ENCODE results near the gene NTN5.
"Not testable (repeated sequence)": the region's sequence is repeated elsewhere in the genome, so short reads cannot be mapped to it uniquely, and the experiment has no call there.

The NTN5 gene

DNA sequence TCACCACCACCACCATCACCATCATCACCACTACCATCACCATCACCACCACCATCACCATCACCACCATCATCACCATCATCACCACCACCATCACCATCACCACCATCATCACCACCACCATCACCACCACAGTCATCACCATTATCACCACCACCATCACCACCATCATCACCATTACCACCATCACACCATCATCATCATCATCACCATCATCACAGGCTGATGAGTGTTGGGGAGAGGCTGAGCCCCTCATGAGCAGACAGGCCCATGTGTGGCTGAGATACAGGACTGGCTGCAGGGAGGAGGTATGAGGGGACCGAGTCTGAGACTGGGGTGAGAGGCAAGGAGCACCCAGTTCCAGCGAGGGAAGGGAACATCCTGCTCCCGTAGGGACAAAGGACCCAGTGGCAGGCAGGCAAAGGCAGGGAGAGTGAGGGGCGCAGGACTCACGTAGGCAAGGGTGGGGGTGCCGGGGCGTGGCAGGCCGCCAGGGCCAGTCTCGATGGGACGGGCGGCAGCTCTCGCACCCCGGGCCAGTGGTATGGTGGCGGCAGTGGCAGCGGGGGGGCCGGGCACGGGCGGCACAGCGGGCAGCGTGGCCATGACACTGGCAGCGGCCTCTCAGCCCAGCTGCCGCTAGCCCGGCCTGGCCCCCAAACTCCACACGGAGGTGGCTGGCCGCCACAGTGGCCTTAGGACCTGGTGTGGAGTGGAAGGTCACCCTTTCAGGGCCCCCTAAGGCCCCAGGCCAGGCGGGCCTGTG lies 2.7 kb downstream of the NTN5 start:
- Histone ChIP-seq H3K9ac (ENCODE audit: low read depth, low read length) (no peak overlapping the region), H3K4me3 (ENCODE audit: low read depth, low read length) (no peak overlapping the region), H3K9me3 (ENCODE audit: control insufficient read depth, insufficient read depth, low read length) (no peaks in the 10 kb centered on the region), H3K4me1 (ENCODE audit: control insufficient read depth, insufficient read depth, low read length) (peaks cover 20% of the 10 kb centered on the region), H3K36me3 (ENCODE audit: control insufficient read depth, insufficient read depth, low read length) (no peaks in the 10 kb centered on the region), H3K27ac (ENCODE audit: low read depth, low read length) (no peak overlapping the region), H3K27me3 (ENCODE audit: control insufficient read depth, insufficient read depth, low read length) (0 out of 2 replicates have a peak, but pooled peaks cover 8% of the 10 kb centered on the region)

DNA sequence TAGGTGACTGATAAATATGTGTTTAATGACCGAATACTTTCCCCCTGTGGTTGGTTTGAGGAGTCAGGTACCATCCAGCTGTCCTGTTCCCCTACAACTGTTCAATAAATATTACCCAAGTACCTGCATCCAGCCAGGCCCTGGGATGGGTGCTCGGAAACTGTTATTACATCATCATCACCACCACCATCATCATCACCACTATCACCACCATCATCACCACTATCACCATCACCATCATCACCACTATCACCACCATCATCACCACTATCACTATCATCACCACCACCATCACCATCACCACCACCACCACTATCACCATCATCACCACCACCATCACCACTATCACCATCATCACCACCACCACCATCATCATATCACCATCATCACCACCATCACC lies 4.1 kb downstream of the NTN5 start:
- Histone ChIP-seq H3K36me3 (ENCODE audit: control insufficient read depth, insufficient read depth, low read length) (no peaks in the 10 kb centered on the region), H3K4me3 (ENCODE audit: low read depth, low read length) (no peak overlapping the region), H3K9me3 (ENCODE audit: control insufficient read depth, insufficient read depth, low read length) (no peaks in the 10 kb centered on the region), H3K27ac (ENCODE audit: low read depth, low read length) (no peak overlapping the region), H3K4me1 (ENCODE audit: control insufficient read depth, insufficient read depth, low read length) (peaks cover 7% of the 10 kb centered on the region), H3K27me3 (ENCODE audit: control insufficient read depth, insufficient read depth, low read length) (0 out of 2 replicates have a peak, but pooled peaks cover 3% of the 10 kb centered on the region), H3K9ac (ENCODE audit: low read depth, low read length) (no peak overlapping the region)

DNA sequence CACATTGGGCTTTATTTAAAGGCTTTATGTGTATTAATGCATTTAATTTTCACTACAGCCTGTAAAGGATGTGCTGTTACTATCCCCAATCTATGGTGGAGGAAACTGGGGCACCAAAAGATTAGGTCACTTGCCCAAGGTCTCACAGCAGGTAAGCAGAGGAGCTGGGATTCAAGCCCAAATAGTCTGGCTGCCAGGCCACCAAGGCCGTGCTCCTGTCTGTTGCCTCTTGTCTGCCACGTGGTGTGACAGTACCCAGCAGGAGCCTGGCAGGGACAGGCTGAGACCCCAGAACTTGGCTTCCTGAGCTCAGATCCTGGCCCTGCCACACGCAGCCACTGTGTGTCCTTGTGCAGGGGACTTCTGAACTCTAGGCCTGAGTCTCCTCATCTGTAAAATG lies 4.5 kb downstream of the NTN5 start:
- Histone ChIP-seq H3K9ac (ENCODE audit: low read depth, low read length) (no peak overlapping the region), H3K36me3 (ENCODE audit: control insufficient read depth, insufficient read depth, low read length) (no peaks in the 10 kb centered on the region), H3K4me3 (ENCODE audit: low read depth, low read length) (no peak overlapping the region), H3K27ac (ENCODE audit: low read depth, low read length) (no peak overlapping the region), H3K9me3 (ENCODE audit: control insufficient read depth, insufficient read depth, low read length) (no peaks in the 10 kb centered on the region), H3K4me1 (ENCODE audit: control insufficient read depth, insufficient read depth, low read length) (peaks cover 3% of the 10 kb centered on the region; the same call in 1 of the 2 replicates), H3K27me3 (ENCODE audit: control insufficient read depth, insufficient read depth, low read length) (no peaks in the 10 kb centered on the region)

DNA sequence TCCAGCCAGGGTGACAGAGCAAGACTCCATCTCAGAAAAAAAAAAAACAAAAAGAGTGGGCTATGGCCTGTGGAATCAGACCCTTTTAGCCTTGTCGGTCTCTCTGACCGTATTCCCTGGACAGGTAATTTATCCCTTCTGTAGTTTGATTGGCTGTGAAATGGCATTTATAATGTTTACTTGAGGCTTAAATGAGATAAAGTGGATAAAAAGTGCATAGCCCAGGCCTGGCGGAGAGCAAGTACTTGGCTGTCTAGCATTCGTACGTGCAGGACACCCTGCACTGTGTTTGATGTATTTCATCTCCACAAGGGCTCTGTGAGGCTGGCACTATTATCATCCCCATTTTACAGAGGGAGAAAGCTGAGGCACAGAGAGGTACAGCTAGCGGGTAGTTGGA lies 7.0 kb downstream of the NTN5 start:
- Histone ChIP-seq H3K9ac (ENCODE audit: low read depth, low read length) (no peak overlapping the region), H3K27ac (ENCODE audit: low read depth, low read length) (no peak overlapping the region), H3K4me1 (ENCODE audit: control insufficient read depth, insufficient read depth, low read length) (no peaks in the 10 kb centered on the region), H3K9me3 (ENCODE audit: control insufficient read depth, insufficient read depth, low read length) (peaks cover 2% of the 10 kb centered on the region; the same call in 1 of the 2 replicates), H3K27me3 (ENCODE audit: control insufficient read depth, insufficient read depth, low read length) (no peaks in the 10 kb centered on the region), H3K4me3 (ENCODE audit: low read depth, low read length) (no peak overlapping the region), H3K36me3 (ENCODE audit: control insufficient read depth, insufficient read depth, low read length) (no peaks in the 10 kb centered on the region)

DNA sequence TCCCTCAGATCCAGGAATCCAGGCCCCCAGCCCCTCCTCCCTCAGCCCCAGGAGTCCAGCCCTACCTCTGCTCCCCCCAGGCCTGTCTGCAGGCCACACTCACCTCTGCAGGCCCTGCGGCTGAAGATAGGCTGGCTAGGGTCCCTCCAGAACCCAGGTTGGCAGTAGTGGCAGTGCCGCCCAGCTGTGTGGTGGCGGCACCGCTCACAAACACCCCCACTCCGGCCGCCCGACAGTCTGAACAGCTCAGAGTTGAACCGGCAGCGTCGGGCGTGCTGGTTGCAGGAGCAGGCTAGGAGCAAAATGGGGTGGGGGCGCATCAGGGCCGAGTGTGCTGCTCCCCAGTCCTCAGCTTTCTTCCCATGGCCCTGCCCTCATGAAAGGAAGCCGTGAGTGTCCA lies 8.3 kb downstream of the NTN5 start:
- Histone ChIP-seq H3K4me3 (ENCODE audit: low read depth, low read length) (no peak overlapping the region), H3K4me1 (ENCODE audit: control insufficient read depth, insufficient read depth, low read length) (no peaks in the 10 kb centered on the region), H3K36me3 (ENCODE audit: control insufficient read depth, insufficient read depth, low read length) (no peaks in the 10 kb centered on the region), H3K27me3 (ENCODE audit: control insufficient read depth, insufficient read depth, low read length) (no peaks in the 10 kb centered on the region), H3K9ac (ENCODE audit: low read depth, low read length) (no peak overlapping the region), H3K27ac (ENCODE audit: low read depth, low read length) (no peak overlapping the region), H3K9me3 (ENCODE audit: control insufficient read depth, insufficient read depth, low read length) (peaks cover 4% of the 10 kb centered on the region; the same call in 1 of the 2 replicates)

DNA sequence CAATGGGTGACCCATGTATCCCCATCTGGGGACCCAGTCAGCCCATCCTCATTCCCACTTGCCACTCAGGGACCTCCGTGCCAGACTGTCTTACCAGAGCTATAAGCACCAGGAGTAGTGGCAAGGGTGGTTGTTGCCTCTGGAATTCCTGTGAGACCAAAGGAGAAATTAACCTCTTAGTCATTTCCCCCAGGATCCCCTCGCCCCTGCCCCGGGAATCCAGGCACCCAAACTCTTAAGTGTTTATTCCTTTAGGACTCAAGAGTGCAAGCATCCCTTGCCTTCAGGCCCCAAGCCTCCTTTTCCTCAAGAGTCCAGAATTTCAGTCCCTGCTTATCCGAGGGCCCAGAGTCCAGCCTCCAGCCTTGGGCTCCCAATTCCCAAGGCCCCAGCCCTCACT lies 9.2 kb downstream of the NTN5 start:
- H3K27me3 ChIP-seq (ENCODE audit: control insufficient read depth, insufficient read depth, low read length), result no peaks in the 10 kb centered on the region
- no peaks in the 10 kb centered on the region for H3K4me1 ChIP-seq (ENCODE audit: control insufficient read depth, insufficient read depth, low read length)
- H3K9ac ChIP-seq (ENCODE audit: low read depth, low read length), result no peak overlapping the region
- no peak overlapping the region for H3K4me3 ChIP-seq (ENCODE audit: low read depth, low read length)
- no peaks in the 10 kb centered on the region for H3K36me3 ChIP-seq (ENCODE audit: control insufficient read depth, insufficient read depth, low read length)
- H3K27ac ChIP-seq (ENCODE audit: low read depth, low read length), result no peak overlapping the region
- H3K9me3 ChIP-seq (ENCODE audit: control insufficient read depth, insufficient read depth, low read length), result peaks cover 4% of the 10 kb centered on the region; the same call in 1 of the 2 replicates

DNA sequence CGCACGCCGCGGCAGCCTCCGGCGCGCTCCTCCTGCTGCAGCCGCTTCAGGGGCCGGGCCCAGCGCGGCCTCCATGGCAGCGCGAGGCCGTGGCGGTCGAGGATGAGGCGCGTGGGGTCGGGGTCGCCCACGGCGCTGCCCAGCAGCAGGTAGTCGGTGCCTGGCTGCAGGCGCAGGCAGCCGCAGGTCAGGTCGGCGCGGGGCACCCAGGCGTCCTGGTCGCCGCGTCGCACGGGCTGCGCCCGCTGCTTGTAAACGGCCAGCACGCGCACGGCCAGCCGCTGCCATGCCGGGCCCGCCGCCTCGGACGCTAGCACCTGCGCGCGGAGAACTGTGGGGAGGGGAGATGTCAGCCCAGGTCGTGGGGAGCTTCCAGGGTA lies 11.1 kb downstream of the NTN5 start:
- Histone ChIP-seq H3K9me3 (ENCODE audit: control insufficient read depth, insufficient read depth, low read length) (peaks cover 4% of the 10 kb centered on the region; the same call in 1 of the 2 replicates), H3K36me3 (ENCODE audit: control insufficient read depth, insufficient read depth, low read length) (no peaks in the 10 kb centered on the region), H3K27ac (ENCODE audit: low read depth, low read length) (no peak overlapping the region), H3K9ac (ENCODE audit: low read depth, low read length) (no peak overlapping the region), H3K27me3 (ENCODE audit: control insufficient read depth, insufficient read depth, low read length) (no peaks in the 10 kb centered on the region), H3K4me1 (ENCODE audit: control insufficient read depth, insufficient read depth, low read length) (no peaks in the 10 kb centered on the region), H3K4me3 (ENCODE audit: low read depth, low read length) (no peak overlapping the region)

DNA sequence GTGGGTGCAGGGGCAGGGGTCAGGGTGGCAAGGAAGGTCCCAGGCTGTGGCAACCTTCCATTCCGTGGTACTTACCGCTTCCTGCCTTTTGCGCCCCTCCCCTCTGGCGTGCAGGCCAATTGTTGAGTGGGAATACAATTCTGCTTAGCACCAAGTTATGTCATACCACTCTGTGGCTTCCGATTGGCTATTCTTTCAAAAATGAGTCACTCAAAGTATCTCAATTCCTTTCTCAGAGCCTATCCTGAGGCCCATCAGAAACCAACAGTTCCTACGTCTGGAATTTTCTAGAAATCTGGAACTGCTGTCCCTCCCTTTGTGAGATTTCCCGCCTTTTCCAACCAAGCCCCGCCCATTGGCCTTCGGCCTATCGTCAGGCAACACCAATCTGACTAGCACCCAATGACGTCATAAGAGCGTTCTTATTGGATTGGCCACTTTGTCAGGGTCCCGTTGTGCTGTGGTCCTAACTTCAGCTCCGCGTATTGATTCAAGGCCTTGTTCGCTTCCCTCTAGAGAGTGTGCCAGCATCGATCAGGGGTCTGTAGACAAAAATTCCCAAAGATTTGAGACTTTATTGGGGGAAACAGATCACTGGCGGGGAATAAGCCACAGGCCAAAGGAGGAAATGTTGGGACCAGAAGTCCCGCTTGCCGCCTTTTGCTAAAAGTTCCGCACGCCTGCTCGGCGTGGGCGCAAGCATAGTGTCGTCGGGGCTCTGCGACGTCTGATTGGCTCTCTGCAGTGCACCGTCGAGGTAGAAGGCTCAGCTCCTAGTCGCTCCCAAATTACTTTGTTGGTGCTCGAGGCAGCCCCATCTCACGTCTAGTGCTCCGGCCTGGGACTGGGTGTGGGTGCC lies 11.7 kb downstream of the NTN5 start:
- Histone ChIP-seq H3K36me3 (ENCODE audit: control insufficient read depth, insufficient read depth, low read length) (no peaks in the 10 kb centered on the region), H3K4me3 (ENCODE audit: low read depth, low read length) (no peak overlapping the region), H3K4me1 (ENCODE audit: control insufficient read depth, insufficient read depth, low read length) (no peaks in the 10 kb centered on the region), H3K27me3 (ENCODE audit: control insufficient read depth, insufficient read depth, low read length) (no peaks in the 10 kb centered on the region), H3K27ac (ENCODE audit: low read depth, low read length) (no peak overlapping the region), H3K9me3 (ENCODE audit: control insufficient read depth, insufficient read depth, low read length) (peaks cover 4% of the 10 kb centered on the region; the same call in 1 of the 2 replicates), H3K9ac (ENCODE audit: low read depth, low read length) (no peak overlapping the region)

DNA sequence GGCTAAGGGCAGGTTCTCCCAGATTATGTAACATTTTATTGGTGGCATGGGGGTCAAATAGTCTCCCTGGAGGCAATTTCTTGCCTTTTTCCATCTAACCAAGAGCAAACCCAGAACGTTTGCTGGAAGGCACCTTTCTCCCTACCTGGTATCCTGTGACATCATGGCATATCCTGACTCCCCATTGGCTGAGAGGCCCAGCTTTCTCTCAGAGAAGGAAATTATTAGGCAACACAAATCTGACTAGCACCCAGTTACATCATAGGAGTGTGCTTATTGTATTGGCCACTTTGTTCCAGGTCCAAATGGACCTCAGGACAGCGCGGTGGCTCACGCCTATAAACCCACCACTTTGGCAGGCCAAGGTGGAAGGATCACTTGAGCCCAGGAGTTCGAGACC lies 13.0 kb downstream of the NTN5 start:
- Histone ChIP-seq H3K9me3 (ENCODE audit: control insufficient read depth, insufficient read depth, low read length) (peaks cover 4% of the 10 kb centered on the region; the same call in 1 of the 2 replicates), H3K27ac (ENCODE audit: low read depth, low read length) (no peak overlapping the region), H3K4me3 (ENCODE audit: low read depth, low read length) (no peak overlapping the region), H3K9ac (ENCODE audit: low read depth, low read length) (no peak overlapping the region), H3K36me3 (ENCODE audit: control insufficient read depth, insufficient read depth, low read length) (no peaks in the 10 kb centered on the region), H3K4me1 (ENCODE audit: control insufficient read depth, insufficient read depth, low read length) (no peaks in the 10 kb centered on the region), H3K27me3 (ENCODE audit: control insufficient read depth, insufficient read depth, low read length) (no peaks in the 10 kb centered on the region)

DNA sequence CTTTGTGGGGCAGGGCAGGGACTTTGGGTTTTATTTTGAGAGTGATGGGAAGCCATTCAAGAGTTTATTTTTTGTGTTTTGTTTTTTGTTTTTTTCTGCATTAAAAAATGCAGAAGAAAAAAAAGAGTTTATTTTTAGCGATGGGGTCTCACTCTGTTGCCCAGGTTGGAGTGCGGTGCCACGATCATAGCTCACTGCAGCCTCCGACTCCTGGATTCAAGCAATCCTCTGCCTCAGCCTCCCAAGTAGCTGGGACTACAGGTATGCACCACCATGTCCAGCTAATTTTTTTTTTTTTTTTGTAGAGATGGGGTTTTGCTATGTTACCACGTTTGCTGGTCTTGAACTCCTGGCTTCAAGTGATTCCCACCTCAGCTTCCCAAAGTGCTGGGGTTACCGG lies 14.3 kb downstream of the NTN5 start:
- Histone ChIP-seq H3K36me3 (ENCODE audit: control insufficient read depth, insufficient read depth, low read length) (no peaks in the 10 kb centered on the region), H3K4me1 (ENCODE audit: control insufficient read depth, insufficient read depth, low read length) (no peaks in the 10 kb centered on the region), H3K27me3 (ENCODE audit: control insufficient read depth, insufficient read depth, low read length) (no peaks in the 10 kb centered on the region), H3K27ac (ENCODE audit: low read depth, low read length) (no peak overlapping the region), H3K9ac (ENCODE audit: low read depth, low read length) (no peak overlapping the region), H3K9me3 (ENCODE audit: control insufficient read depth, insufficient read depth, low read length) (peaks cover 4% of the 10 kb centered on the region; the same call in 1 of the 2 replicates), H3K4me3 (ENCODE audit: low read depth, low read length) (no peak overlapping the region)

DNA sequence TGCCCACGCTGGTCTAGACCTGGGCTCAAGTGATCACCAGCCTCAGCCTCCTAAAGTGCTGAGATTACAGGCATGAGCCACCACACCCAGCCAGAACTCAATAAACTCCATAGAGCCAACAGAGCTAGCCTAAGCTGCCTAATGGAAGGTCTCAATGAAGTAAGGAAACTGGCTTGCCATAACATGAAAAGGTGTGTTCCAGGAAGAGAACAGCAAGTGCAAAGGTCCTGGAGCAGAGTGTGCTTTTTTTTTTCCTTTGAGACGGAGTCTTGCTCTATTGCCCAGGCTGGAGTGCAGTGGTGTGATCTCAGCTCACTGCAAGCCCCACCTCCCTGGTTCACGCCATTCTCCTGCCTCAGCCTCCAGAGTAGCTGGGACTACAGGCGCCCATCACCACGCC lies 15.0 kb downstream of the NTN5 start:
- H3K27ac ChIP-seq (ENCODE audit: low read depth, low read length); H3K9me3 ChIP-seq (ENCODE audit: control insufficient read depth, insufficient read depth, low read length); H3K4me1 ChIP-seq (ENCODE audit: control insufficient read depth, insufficient read depth, low read length); H3K36me3 ChIP-seq (ENCODE audit: control insufficient read depth, insufficient read depth, low read length); H3K4me3 ChIP-seq (ENCODE audit: low read depth, low read length); H3K9ac ChIP-seq (ENCODE audit: low read depth, low read length); H3K27me3 ChIP-seq (ENCODE audit: control insufficient read depth, insufficient read depth, low read length): not testable (repeated sequence)

Data from HUES48 (cell line).